IMR-90 (cell line): Measurements from ENCODE around the gene TRIO. TPM values are rescaled to one million over a fixed set of nuclear protein-coding genes. Genes with fewer than 3 reads are reported as not detected.

Source experiments
- ATAC-seq: fragments of 200-7000 bp; cut with Tn5 transposase; 2 replicates; pipeline ENCODE4 v1.9.1; 2020; ENCODE audit warnings: low read depth, mild to moderate bottlenecking, moderate library complexity
- BruUV-seq: library from RNA; stranded (reverse); fragments of 400-500 nt; replicated peaks from 2 replicates; lab custom pipeline; 2021; lab: Mats Ljungman, UMichigan
- CTCF ChIA-PET: fragments of 300-600 bp; formaldehyde crosslinking; extraction: SDS; loops from one replicate; lab custom pipeline; 2021; ENCODE audit warnings: antibody characterized with exemption; lab: Yijun Ruan, JAX
- POLR2A ChIA-PET: fragments of 300-600 bp; sonication (Branson Sonifier 250); formaldehyde crosslinking; loops from one replicate; lab custom pipeline; 2022; ENCODE audit warnings: antibody characterized with exemption; ENCODE audit not compliant: unreplicated experiment; lab: Charles Lee
- DNase-seq: peaks from one replicate; pipeline ENCODE4 v3.0.0; 2013
- H2AFZ ChIP-seq: replicated peaks from 2 replicates; pipeline ENCODE3; 2013; ENCODE audit warnings: low read length, mild to moderate bottlenecking; ENCODE audit not compliant: poor library complexity
- H2AK5ac ChIP-seq: 2 replicates; pipeline ENCODE4 v1.6.1; 2013; ENCODE audit warnings: low read depth, low read length, inconsistent platforms
- H2AK9ac ChIP-seq: replicated peaks from 2 replicates; pipeline ENCODE3; 2013; ENCODE audit warnings: mild to moderate bottlenecking, low read depth, low read length, moderate library complexity; ENCODE audit not compliant: poor library complexity
- H2BK120ac ChIP-seq: 2 replicates; pipeline ENCODE4 v1.6.1; 2013; ENCODE audit warnings: low read depth, low read length, inconsistent platforms
- H2BK15ac ChIP-seq: 3 replicates; pipeline ENCODE4 v1.6.1; 2013; ENCODE audit warnings: low read depth, low read length, inconsistent platforms
- H2BK20ac ChIP-seq: 2 replicates; pipeline ENCODE4 v1.6.1; 2013; ENCODE audit warnings: low read depth, mild to moderate bottlenecking, inconsistent platforms, low read length, moderate library complexity
- H2BK5ac ChIP-seq: 2 replicates; pipeline ENCODE4 v1.6.1; 2013; ENCODE audit warnings: mild to moderate bottlenecking, low read depth, low read length, inconsistent platforms; ENCODE audit not compliant: poor library complexity, severe bottlenecking
- H3K14ac ChIP-seq: replicated peaks from 2 replicates; pipeline ENCODE4 v1.6.1; 2013; ENCODE audit warnings: low read depth, low read length, inconsistent platforms
- H3K18ac ChIP-seq: 2 replicates; pipeline ENCODE4 v1.6.1; 2013; ENCODE audit warnings: low read depth, low read length, control low read depth
- H3K23ac ChIP-seq: 2 replicates; pipeline ENCODE4 v1.6.1; 2013; ENCODE audit warnings: low read depth, low read length, inconsistent platforms
- H3K27ac ChIP-seq: 2 replicates; pipeline ENCODE4 v1.5.1; 2013; ENCODE audit warnings: mild to moderate bottlenecking, control low read depth, low read length; ENCODE audit not compliant: insufficient read depth
- H3K27me3 ChIP-seq: 2 replicates; pipeline ENCODE4 v1.6.1; 2013; ENCODE audit warnings: low read length; ENCODE audit not compliant: control insufficient read depth, insufficient read depth
- H3K36me3 ChIP-seq: 2 replicates; pipeline ENCODE4 v1.6.1; 2013; ENCODE audit warnings: low read length, mixed read lengths; ENCODE audit not compliant: control insufficient read depth, insufficient read depth
- H3K4ac ChIP-seq: 2 replicates; pipeline ENCODE4 v1.6.1; 2013; ENCODE audit warnings: low read depth, low read length, inconsistent platforms
- H3K4me1 ChIP-seq: 2 replicates; pipeline ENCODE4 v1.6.1; 2013; ENCODE audit warnings: low read length, mixed read lengths; ENCODE audit not compliant: control insufficient read depth, insufficient read depth
- H3K4me2 ChIP-seq: 2 replicates; pipeline ENCODE4 v1.6.1; 2013; ENCODE audit warnings: low read depth, mild to moderate bottlenecking, control low read depth, low read length, moderate library complexity
- H3K4me3 ChIP-seq: 2 replicates; pipeline ENCODE4 v1.5.1; 2013; ENCODE audit warnings: low read depth, mild to moderate bottlenecking, control low read depth, low read length, moderate library complexity; ENCODE audit not compliant: insufficient read depth
- H3K56ac ChIP-seq: 2 replicates; pipeline ENCODE4 v1.6.1; 2013; ENCODE audit warnings: low read length, inconsistent platforms; ENCODE audit not compliant: insufficient read depth; ENCODE audit errors: extremely low read depth
- H3K79me1 ChIP-seq, 2 experiments: 2 replicates each; pipeline ENCODE4 v1.6.1; 2013; ENCODE audit warnings: low read length in 2 of 2, inconsistent platforms in 1 of 2, low read depth in 1 of 2
- H3K9ac ChIP-seq: 2 replicates; pipeline ENCODE4 v1.6.1; 2013; ENCODE audit warnings: low read depth, low read length, control low read depth
- H3K9me1 ChIP-seq: 2 replicates; pipeline ENCODE4 v1.6.1; 2013; ENCODE audit warnings: low read length, inconsistent platforms; ENCODE audit not compliant: insufficient read depth
- H3K9me3 ChIP-seq: 2 replicates; pipeline ENCODE4 v1.6.1; 2013; ENCODE audit warnings: low read length; ENCODE audit not compliant: control insufficient read depth, insufficient read depth
- H4K20me1 ChIP-seq: 2 replicates; pipeline ENCODE4 v1.6.1; 2013; ENCODE audit warnings: low read length, inconsistent platforms; ENCODE audit not compliant: insufficient read depth
- H4K5ac ChIP-seq: 2 replicates; pipeline ENCODE4 v1.6.1; 2013; ENCODE audit warnings: mild to moderate bottlenecking, low read depth, low read length, control low read depth
- H4K8ac ChIP-seq, 2 experiments: 2 replicates each; pipeline ENCODE4 v1.6.1; 2013; ENCODE audit warnings: low read depth in 2 of 2, low read length in 2 of 2, control low read depth in 1 of 2, inconsistent platforms in 1 of 2
- H4K91ac ChIP-seq: 2 replicates; pipeline ENCODE4 v1.6.1; 2013; ENCODE audit warnings: low read depth, low read length, inconsistent platforms; ENCODE audit not compliant: insufficient read depth
- BHLHE40 ChIP-seq: fragments of 150-350 bp; IDR thresholded peaks from 2 replicates; pipeline ENCODE4 v1.6.1; 2016; ENCODE audit warnings: mild to moderate bottlenecking, low read depth, low read length
- CEBPB ChIP-seq: IDR thresholded peaks from 2 replicates; pipeline ENCODE4 v1.6.1; 2012; ENCODE audit warnings: low read depth, low read length, improper control_type of control experiment
- CHD1 ChIP-seq: IDR thresholded peaks from 2 replicates; pipeline ENCODE4 v1.6.1; 2012; ENCODE audit warnings: low read depth, low read length, improper control_type of control experiment
- FOS ChIP-seq: fragments of 150-350 bp; IDR thresholded peaks from 2 replicates; pipeline ENCODE4 v1.6.1; 2016; ENCODE audit warnings: low read depth, low read length
- MAFK ChIP-seq: IDR thresholded peaks from 2 replicates; pipeline ENCODE4 v1.6.1; 2012; ENCODE audit warnings: low read depth, low read length, improper control_type of control experiment
- MAZ ChIP-seq: IDR thresholded peaks from 2 replicates; pipeline ENCODE4 v1.6.1; 2012; ENCODE audit warnings: low read depth, mild to moderate bottlenecking, low read length, improper control_type of control experiment, moderate library complexity, borderline replicate concordance
- MXI1 ChIP-seq: IDR thresholded peaks from 2 replicates; pipeline ENCODE4 v1.6.1; 2012; ENCODE audit warnings: low read depth, mild to moderate bottlenecking, low read length, moderate library complexity, borderline replicate concordance
- NFE2L2 ChIP-seq: fragments of 150-350 bp; IDR thresholded peaks from 2 replicates; pipeline ENCODE4 v1.6.1; 2016; ENCODE audit warnings: low read depth, mild to moderate bottlenecking, low read length
- POLR2A ChIP-seq: IDR thresholded peaks from 2 replicates; pipeline ENCODE4 v1.6.1; 2012; ENCODE audit warnings: mild to moderate bottlenecking, low read depth, low read length
- RAD21 ChIP-seq: IDR thresholded peaks from 2 replicates; pipeline ENCODE4 v1.6.1; 2012; ENCODE audit warnings: low read length, improper control_type of control experiment
- RCOR1 ChIP-seq: IDR thresholded peaks from 2 replicates; pipeline ENCODE4 v1.6.1; 2012; ENCODE audit warnings: mild to moderate bottlenecking, low read length, improper control_type of control experiment; ENCODE audit not compliant: insufficient replicate concordance
- RFX5 ChIP-seq: IDR thresholded peaks from 2 replicates; pipeline ENCODE4 v1.8.0; 2012; ENCODE audit warnings: low read depth, mild to moderate bottlenecking, low read length, moderate library complexity
- SMC3 ChIP-seq: fragments of 150-350 bp; IDR thresholded peaks from 2 replicates; pipeline ENCODE4 v1.6.1; 2016; ENCODE audit warnings: low read depth, mild to moderate bottlenecking, antibody characterized with exemption, low read length, moderate library complexity
- USF2 ChIP-seq: fragments of 150-350 bp; IDR thresholded peaks from 2 replicates; pipeline ENCODE4 v1.6.1; 2017; ENCODE audit warnings: mild to moderate bottlenecking, antibody characterized with exemption, low read length, low read depth
- WGBS, 2 experiments: methylation state at CpG; one replicate each; pipeline versions ENCODE4 v1.1.5 to v1.1.7; 2013; ENCODE audit warnings: missing lambda C conversion rate in 2 of 2; ENCODE audit not compliant: insufficient read length in 1 of 2; ENCODE audit errors: extremely low coverage in 2 of 2; 5-methylcytosine and 5-hydroxymethylcytosine counted together
- dilution Hi-C: fragments of 300-500 bp; cut with HindIII; formaldehyde crosslinking; loops from one replicate; pipeline ENCODE4 v1.14.3; 2018; ENCODE audit warnings: low sequenced_read_pairs; ENCODE audit not compliant: unreplicated experiment
- in situ Hi-C: fragments of 300-500 bp; cut with MboI; formaldehyde crosslinking; loops from 3 replicates; pipeline ENCODE4 v1.14.3; 2019; ENCODE audit warnings: low sequenced_read_pairs, inconsistent platforms, mixed read lengths
- intact Hi-C: fragments of 100-400 bp; cut with micrococcal nuclease; formaldehyde crosslinking; loops from 2 replicates; pipeline ENCODE4 v1.10.0; 2022
- polyA plus RNA-seq, 3 experiments: library from polyadenylated mRNA; depleted of rRNA; stranded (reverse); fragments of >200 nt; gene quantifications; 2 replicates each; pipeline ENCODE4 v1.2.3, GENCODE V29; 2012; ENCODE audit warnings: low replicate concordance in 1 of 3
- total RNA-seq: library from RNA; depleted of rRNA; stranded (reverse); fragments of >200 nt; gene quantifications from 2 replicates; pipeline ENCODE4 v1.2.3, GENCODE V29; 2012
- TF ChIP-seq, protein P1 (sequence below): conservative IDR thresholded peaks from 2 replicates; pipeline ENCODE4 v1.5.1; 2012; ENCODE audit warnings: mild to moderate bottlenecking, low read depth, low read length, improper control_type of control experiment
- TF ChIP-seq, protein P2 (sequence below): fragments of 150-350 bp; IDR thresholded peaks from 2 replicates; pipeline ENCODE4 v1.6.1; 2016; ENCODE audit warnings: low read depth, mild to moderate bottlenecking, low read length, moderate library complexity, borderline replicate concordance

TRIO gene
- total and polyA plus RNA-seq, 2 of the 4 experiments (the other 2 are of a cell fraction) = 206 to 522 TPM

DNA sequence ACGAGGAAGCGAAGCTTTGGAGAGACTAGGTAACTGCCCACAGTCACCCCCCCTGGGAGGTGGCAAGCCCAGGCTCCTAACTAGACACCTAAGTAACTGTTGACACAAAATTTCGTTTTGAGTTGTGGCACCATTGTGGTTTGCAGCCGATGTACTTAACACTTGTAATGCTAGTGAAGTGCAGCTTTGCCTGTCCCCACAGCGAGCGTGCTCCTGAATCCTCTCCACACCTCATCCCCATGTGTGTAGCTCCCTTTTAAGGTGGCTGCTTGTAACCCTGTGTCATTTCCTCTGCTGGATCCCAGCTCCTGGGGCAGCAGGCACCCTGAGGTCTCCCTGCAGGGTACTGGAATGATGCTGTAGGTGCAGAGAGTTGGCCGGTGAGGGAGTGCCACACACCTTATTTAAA, 114.9 kb downstream of the TRIO start:
- Histone ChIP-seq H3K27ac (peak overlapping the region; percentile 47), H2BK5ac (peak overlapping the region; percentile 70), H4K5ac (no peak overlapping the region; the same call in 1 of the 2 replicates), H2AK9ac (peak overlapping the region; percentile 6), H2AK5ac (peak overlapping the region; percentile 30; the same call in 1 of the 2 replicates), H3K18ac (no peak overlapping the region), H3K79me1 (peaks cover 0 to 35% of the 10 kb centered on the region in 2 experiments; a peak in 2 of 4 replicates), H3K36me3 (peaks cover 18% of the 10 kb centered on the region), H3K14ac (peak overlapping the region; percentile 69), H4K20me1 (peaks cover 96% of the 10 kb centered on the region), H2BK120ac (no peak overlapping the region), H3K4me2 (peak overlapping the region; percentile 2), H4K8ac (peak overlapping the region; percentile 25 to 67; a peak in 3 of 4 replicates), H3K56ac (no peak overlapping the region), H2BK15ac (no peak overlapping the region), H4K91ac (peak overlapping the region; percentile 38; the same call in 1 of the 2 replicates), H3K4me3 (no peak overlapping the region), H3K4me1 (peaks cover 46% of the 10 kb centered on the region), H3K4ac (peak overlapping the region; percentile 27), H3K9ac (no peak overlapping the region; the same call in 1 of the 2 replicates), H2BK20ac (peak overlapping the region; percentile 4; the same call in 1 of the 2 replicates), H3K27me3 (no peaks in the 10 kb centered on the region), H2AFZ (no peak overlapping the region), H3K9me3 (peaks cover 4% of the 10 kb centered on the region; the same call in 1 of the 2 replicates), H3K23ac (peak overlapping the region; percentile 46), H3K9me1 (peaks cover 32% of the 10 kb centered on the region)
- no peak for ATAC-seq
- intact Hi-C loops = no loop called here
- ChIA-PET CTCF (no interaction called here), POLR2A (no interaction called here)
- TF ChIP-seq RCOR1 (no peak), RAD21 (no peak), MXI1 (no peak), CHD1 (no peak), SMC3 (no peak), MAZ (no peak), BHLHE40 (no peak), USF2 (no peak), MAFK (no peak), RFX5 (no peak), FOS (no peak), POLR2A (no peak), NFE2L2 (no peak), CEBPB (no peak)
- TF ChIP-seq, protein P1, sequence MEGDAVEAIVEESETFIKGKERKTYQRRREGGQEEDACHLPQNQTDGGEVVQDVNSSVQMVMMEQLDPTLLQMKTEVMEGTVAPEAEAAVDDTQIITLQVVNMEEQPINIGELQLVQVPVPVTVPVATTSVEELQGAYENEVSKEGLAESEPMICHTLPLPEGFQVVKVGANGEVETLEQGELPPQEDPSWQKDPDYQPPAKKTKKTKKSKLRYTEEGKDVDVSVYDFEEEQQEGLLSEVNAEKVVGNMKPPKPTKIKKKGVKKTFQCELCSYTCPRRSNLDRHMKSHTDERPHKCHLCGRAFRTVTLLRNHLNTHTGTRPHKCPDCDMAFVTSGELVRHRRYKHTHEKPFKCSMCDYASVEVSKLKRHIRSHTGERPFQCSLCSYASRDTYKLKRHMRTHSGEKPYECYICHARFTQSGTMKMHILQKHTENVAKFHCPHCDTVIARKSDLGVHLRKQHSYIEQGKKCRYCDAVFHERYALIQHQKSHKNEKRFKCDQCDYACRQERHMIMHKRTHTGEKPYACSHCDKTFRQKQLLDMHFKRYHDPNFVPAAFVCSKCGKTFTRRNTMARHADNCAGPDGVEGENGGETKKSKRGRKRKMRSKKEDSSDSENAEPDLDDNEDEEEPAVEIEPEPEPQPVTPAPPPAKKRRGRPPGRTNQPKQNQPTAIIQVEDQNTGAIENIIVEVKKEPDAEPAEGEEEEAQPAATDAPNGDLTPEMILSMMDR = no peak
- TF ChIP-seq, protein P2, sequence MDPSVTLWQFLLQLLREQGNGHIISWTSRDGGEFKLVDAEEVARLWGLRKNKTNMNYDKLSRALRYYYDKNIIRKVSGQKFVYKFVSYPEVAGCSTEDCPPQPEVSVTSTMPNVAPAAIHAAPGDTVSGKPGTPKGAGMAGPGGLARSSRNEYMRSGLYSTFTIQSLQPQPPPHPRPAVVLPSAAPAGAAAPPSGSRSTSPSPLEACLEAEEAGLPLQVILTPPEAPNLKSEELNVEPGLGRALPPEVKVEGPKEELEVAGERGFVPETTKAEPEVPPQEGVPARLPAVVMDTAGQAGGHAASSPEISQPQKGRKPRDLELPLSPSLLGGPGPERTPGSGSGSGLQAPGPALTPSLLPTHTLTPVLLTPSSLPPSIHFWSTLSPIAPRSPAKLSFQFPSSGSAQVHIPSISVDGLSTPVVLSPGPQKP = no peak
- in situ Hi-C loops = no loop called here
- no TSS peak for BruUV-seq
- no peak for DNase-seq
- dilution Hi-C loops = no loop called here
- no CpG with 5 or more reads among the region's 7 CpGs for WGBS, 2 experiments
